NCI-H526 (cell line): ENCODE measurements around the gene DYSF.
A peak's percentile ranks its signal among the peaks of the same experiment; 100 is the strongest.

ENCODE experiments used
- DNase-seq, 2 experiments: peaks; one replicate each; lab custom pipeline; 2025; lab: John Stamatoyannopoulos, UW

DYSF gene

DNA sequence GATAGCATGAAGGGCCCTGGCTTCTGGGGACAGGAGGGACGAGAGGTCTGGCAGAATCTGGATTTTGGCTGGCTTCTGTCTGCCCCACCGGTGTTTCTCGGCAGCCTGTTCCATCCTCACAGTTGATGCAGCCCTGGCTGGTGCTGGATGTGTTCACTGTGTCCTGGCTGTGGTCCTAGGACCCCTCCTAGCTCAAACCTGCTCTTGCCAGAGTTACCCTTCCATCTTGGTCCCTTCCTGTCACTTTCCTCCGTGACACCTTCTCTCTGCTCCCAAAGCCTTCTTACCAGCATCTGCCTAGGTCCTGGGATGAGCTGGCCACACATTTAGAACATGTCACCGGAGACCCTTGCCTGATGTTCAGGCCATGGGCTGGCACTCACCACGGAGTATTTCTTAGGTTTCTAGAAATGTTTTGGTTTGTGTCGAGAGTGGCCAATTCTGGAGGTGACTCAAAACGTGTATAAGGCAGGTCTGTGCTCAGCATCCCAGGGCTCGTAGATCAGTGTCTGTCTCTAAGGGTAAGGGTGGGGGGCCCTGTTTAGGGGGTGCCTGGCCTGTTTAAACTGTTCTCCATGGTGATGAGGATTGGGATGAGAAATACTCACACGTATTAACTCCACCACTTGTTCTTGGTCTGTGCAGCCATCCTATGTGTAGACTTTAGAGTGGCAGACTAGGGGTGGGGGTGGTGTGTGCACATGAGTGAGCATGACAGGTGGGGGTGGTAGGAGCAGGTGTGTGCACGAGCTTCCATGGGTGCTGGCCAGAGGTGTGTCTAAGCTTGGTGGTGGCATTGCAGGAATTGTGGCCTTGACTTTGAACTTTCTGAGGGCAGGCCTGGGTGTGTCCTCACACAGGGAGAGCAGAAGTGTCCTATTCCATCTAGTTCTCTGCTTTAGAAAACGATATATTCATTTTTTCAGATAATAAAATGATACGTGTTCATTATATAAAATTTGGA lies 162.7 kb downstream of the DYSF start:
- no peak for DNase-seq

DNA sequence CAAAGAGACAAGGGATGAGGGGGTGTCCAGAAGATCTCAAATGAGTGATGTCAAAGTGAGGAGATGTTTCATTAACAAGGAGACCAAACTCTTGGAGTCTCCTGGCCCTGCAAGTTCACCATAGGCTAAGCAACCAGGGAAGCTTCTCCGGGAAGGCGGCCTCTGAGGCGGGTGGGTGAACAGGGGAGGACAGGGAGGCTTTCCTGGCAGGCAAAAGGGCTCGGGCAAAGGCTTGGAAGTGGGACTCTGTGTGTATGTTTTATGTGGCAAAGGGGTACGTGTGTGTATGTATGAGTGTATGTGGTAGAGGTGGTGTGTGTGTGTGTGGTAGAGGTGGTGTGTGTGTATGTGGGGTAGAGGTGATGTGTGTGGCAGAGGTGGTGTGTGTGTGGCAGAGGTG lies 163.9 kb downstream of the DYSF start:
- no peak for DNase-seq

DNA sequence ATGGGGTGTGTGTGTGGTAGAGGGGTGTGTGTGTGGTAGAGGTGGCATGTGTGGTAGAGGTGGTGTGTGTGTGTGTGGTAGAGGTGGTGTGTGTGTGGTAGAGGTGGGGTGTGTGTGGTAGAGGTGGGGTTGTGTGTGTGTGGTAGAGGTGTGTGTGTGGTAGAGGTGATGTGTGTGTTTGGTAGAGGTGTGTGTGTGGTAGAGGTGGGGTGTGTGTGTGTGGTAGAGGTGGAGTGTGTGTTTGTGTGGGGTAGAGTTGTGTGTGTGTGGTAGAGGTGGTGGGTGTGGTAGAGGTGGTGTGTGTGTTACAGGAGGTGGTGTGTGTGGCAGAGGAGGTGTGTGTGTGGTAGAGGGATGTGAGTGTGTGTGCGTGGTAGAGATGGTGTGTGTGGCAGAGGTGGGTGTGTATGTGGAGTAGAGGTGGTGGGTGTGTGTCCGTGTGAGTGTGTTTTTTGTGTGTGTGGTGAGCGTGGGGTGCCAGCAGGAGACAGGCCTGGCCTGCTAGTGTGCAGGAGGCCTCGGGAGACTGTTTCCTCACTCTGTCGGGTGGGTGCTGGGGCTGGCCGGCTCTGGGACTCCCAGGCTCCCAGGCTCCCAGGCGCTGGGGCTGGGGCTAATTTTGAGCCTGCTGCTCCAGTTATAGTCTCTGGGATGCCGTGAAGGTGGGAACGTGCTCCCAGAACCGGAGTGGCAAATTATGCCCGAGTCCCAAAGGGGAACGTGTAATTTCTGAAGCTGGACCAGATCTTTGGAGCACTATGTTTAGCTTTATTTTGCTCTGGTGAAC lies 165.2 kb downstream of the DYSF start:
- peak in 1 of 2 experiments; percentile 12 for DNase-seq

DNA sequence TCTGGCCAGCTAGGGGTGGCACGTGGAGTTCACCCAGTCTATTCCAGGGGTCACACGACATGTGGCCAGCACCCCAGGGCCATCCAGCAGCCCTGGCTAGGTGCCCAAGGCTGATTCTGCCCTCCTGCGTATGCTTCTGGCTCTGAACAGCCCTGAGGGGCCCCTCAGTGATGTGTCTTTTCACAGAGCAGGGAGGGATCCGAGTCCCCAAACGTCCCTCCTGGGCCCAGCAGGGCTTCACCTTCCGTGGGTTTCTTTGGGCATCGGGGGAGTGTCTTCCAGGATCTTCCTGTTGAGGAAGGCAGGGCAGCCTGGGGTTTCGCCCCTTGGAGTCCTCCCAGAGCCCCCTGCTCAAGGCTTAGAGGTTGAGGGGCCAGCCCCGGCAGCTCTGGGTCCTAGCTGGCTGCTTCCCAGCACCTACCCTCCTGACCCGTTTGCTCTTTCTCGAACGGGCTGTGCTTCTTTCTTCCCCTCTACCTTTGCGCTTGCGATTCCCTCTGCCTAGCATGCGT lies 165.9 kb downstream of the DYSF start:
- no peak for DNase-seq

DNA sequence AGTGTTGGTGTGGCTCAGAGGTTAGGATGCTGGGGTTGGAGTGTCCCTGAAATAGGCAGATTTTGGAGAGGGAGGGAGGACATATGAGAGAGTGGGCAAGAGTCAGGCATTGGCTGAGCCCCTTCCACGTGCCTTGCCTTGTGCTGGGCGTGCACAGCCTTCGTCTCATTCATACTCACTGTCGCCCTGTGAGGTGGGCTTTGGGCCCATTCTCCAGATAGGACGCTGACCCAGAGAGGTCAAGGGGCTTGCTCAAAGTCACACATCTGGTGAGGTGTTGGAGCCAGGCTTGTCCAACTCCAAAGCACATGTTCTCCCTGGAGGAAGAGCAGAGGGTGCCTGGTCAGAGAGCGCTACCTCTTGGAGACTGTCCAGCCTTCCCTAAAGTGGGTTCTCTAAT lies 166.8 kb downstream of the DYSF start:
- DNase-seq, result no peak

DNA sequence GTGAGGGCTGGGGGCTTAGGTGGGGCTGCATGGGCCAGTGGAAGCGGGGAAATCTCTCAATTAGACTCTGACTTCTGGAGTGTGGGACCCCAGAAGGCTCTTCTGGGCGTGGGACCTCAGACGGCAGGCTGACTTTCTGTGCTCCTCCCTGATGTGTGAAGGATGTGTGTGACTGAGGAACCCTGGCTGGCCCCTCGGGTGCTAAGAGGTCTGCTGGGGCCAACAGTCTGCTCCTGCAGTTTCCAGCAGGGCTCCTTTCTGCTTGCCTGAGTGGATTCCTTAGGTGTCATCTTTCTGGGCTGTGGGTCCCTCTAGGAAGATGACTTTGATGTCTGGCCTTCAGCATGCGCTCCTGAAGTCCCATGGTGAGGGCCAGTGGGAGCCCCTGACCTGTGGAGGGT lies 167.5 kb downstream of the DYSF start:
- no peak for DNase-seq

DNA sequence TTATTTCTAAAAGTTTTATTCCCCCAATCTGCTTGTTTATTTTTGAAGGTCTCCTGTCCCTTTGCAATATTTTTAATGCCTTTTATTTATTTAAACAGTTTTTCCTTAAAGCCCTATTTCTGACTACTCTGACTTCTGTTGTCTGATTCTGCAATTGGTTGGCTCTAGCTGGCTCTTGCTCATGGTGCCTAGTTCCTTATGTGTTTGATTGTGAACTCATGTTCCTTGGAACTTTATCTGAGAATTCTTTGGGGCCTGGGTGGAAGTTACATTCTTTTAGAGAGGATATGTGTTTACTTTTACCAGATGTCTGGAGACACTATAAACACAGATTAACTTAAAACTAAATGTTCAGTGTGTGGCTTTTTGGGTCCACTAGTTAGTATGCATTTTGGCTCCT lies 175.9 kb downstream of the DYSF start:
- no peak for DNase-seq

DNA sequence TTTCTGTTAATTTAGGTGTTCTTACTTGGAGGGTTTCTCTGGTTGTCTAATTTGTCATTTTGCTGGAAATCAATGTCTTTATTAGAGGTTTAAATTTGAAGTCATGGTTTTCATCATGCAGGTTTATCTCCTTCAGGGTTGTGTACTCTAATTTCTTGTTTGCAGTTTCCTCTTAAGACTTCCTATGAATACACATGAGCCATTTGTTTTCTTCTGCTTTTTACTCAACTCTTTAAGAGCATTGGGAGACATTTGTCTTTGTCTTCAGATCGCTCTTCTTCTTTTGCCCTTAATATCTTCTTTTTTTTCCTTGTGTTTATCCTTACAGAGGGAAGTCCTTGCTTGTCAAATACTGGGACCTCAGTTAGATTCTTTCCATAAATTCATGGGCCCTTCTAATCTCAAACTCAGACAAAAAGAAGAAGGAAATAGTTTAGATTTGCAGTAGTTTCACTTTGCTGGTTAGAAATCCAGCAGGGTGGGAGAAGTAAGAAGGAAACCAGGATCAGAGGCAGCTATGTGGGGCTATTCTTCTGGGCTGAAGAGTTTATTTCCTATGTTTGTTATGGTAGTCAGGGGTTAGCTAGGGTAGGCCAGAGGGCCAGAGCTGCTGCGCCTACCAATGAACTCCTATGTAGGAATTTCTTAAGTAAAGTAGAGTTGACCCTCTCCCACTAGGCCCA lies 176.6 kb downstream of the DYSF start:
- DNase-seq, result no peak

DNA sequence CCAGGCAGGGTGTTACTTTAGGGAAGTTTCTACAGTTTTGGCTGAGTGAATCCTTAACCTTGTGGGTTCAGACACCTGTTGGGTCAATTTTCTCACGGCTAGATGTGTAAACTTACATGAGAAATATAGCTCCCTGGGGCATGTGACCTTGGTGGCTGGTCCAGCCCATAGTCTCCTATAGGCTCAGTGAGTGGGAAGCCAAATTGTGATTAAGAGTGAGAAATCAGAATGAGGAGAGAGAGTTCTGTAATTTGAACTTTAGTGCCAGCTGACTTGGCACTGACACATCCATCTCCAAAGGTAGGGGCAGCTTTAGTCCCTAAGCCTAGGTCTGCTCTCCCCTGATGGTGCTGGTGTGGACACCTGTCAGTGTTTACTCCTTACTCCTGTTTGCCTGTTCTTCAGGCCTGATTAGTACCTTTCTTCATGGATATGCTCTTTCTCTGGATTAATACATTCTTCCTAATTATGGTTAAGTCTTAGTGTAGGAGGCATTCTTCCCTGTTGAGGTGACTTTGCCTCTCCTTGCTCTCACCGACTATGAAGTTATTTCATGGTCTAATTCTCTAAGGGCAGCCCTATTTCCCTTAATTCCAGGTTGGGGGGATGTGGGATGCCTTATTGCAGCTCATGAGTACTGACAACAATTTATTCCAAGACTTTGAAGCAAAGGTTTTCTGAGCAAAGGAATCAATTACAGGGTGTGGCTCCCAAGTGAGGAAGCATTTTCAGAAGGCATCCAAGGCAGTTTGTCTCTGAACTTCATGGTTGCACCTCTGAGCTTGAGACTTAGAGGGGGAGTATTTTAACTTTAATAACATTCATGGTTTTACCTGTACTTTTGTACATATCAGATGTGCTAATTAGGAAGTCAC lies 177.3 kb downstream of the DYSF start:
- no peak for DNase-seq

DNA sequence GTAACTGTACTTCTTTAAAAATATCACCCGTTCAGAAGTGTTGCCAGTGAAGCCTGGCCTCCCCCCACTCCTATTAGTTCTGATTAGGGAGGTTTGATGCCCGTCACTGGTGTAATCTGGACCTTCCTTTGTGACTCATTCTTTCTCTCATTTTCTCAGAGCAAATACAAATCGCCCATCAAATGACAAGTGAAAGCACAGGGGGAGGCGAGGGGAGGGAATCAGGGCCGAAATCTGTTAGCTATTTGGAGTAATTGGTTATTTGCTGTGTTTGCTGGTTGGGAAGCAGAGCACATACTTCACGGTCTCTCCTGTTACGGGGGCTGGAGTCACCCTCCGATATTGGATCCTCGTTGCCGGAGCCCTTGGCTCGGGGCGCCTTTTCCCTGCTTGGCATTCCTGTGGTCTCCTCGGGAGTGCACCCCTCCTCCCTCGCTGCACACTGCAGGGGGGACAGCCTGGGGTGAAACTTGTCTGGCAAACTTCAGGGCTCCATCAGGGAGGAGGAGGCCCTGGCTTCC lies 178.1 kb downstream of the DYSF start:
- no peak for DNase-seq

DNA sequence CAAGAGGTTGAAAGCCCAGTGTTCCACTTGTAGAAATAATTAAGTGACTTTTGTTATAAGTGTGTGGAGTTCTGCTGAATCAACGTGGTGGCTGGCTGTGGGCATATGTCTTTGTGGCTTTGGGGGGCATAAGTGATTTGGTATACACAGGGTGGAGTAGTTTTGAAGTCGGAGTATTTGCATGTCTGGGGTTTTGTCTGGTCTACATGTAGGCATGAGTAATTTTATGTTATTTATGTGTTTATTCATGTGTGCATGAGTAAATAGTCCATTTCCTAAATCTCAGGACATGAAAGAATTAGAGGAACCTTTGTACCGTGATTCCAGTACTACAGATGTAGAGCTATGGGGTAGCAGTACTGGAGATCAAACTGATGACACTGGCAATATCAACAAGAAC lies 179.7 kb downstream of the DYSF start:
- no peak for DNase-seq

DNA sequence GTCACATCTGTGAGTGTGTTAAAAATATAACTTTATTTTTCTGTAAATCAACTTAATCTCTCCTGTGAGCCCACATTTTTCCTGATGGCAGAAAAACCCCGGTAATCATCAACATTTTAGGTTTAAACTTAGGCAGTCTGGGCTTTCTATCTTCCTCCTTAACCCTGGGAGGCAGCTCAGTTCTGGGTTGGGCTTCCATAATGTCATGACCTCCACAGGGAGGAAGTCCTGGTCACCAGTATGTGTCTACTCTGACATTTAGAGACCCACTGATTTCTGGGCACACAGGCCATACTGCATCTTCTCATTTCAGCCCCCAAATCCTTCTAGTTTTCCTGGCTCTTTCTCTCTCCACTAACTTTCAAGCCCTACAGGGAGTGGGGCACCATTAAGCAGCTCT lies 181.2 kb downstream of the DYSF start:
- DNase-seq, result no peak

DNA sequence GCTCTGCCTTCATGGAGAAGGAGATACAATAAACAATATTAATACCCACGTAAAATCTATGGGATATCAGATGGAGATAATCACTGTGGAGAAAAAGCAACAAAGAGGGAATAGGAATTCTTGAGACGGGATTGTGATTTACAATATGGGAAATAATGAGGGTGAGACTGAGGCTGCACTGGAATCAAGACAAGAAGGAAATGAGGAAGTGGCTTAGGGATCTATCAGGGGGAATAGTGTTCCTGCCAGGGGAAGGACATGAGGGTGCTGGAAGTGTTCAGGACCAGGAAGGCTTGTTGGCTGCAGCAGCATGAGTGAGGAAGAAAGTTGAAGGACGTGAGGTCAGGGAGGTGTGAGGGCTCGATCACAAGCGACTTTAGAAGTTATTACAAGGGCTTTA lies 182.4 kb downstream of the DYSF start:
- DNase-seq, result no peak

DNA sequence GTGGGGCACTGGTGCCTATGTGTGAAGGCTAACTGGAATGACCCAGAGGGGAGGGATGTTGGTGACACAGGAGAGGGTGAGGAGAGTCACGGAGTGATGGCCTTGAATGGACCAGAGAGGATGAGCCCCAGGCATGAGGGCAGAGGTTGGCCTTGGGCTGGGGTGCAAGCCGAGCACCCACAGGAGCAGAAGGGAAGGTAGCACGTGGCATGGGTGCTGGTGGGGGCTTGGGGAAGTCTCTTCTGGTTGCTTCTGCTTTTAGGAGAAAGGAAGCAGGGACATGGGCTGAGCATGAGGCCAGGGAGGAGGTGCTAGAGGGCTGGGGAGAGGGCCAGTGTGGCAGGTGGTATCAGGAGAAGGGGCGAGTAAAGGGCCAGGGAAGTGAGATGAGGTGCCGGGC lies 183.8 kb downstream of the DYSF start:
- DNase-seq, result no peak

DNA sequence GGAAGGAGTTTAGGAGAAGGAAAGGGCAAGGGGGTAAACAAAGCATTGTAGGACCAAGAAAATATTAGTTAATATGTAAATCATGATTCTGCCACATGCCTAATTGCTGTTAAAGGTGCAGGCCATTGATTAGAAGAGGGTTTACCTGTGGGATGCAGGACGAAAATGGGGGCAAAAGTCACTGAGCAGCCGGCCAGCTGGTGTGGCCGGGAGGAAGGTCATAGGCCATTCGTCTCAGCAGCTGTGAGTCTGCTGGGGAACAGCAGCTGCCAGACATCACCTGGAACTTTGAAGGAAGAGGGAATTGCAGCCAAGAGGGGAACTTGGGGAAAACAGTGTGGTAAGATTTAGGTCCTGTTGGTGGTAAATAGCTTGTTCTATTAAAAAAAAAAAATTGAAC lies 184.4 kb downstream of the DYSF start:
- no peak for DNase-seq

DNA sequence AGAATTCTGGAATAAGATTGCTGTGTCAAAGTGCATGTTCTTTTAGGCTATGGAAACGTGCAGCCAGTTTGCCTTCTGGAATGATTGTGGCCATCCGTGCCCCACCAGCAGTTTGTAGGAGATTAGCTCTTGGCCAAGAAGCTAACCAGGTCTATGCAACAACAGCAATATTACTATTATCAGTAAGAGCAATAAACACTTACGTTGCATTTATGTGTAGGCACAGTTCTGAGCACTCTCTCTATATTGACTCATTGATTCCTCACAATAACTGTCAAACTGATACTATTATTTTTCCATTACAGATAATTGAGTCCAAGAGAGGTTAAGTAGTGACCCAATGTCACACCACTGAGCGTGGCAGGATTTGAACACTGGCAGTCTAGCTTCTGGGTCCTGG lies 186.4 kb downstream of the DYSF start:
- no peak for DNase-seq

DNA sequence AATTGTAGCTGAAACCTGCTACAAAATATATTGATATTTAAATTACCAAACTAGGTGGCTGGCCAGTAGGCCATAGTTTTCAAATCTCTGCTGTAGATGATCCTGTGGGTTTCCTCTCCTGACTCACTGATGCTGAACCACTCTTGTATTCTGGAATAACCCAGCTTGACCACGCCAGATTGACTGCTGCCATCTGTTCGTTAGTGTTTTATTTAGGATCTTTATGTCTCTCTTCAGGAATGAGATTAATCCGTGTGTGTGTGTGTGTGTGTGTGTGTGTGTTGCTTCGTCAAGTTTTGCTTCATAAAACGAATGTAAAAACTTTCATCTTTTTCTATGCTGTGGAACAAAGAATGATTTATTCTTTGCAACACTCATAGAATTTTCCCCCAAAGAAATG lies 187.1 kb downstream of the DYSF start:
- DNase-seq, result no peak

DNA sequence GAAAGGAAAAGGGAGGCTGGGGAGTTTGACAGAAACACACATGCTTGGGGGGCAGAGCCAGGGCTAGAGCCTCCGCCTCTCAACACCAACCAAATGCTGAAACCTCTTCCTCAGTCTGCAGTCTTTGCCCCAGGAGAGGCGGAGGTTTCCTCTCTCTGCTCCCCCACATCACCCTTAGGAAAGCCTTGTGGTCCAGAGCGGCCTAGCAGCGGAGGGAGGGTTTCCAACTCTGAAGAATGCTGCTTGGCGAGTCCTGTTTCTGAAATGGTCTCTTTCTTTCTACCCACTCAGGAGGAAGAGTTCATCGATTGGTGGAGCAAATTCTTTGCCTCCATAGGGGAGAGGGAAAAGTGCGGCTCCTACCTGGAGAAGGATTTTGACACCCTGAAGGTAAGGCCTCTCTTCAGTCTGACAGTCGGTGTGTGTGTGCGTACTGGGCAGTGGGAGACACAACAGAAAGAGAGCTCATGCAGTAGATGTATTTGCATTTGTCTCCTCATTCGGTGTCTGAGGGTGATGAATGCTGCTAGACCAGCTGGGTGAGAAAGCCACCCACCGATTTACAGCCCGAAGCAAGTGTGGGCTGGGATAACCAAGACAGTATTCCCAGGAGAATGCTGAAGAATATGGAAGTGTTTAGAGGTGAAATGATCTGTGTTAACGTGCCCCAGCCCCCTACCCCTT lies 190.5 kb downstream of the DYSF start:
- peak; percentile 61 to 77 for DNase-seq

DNA sequence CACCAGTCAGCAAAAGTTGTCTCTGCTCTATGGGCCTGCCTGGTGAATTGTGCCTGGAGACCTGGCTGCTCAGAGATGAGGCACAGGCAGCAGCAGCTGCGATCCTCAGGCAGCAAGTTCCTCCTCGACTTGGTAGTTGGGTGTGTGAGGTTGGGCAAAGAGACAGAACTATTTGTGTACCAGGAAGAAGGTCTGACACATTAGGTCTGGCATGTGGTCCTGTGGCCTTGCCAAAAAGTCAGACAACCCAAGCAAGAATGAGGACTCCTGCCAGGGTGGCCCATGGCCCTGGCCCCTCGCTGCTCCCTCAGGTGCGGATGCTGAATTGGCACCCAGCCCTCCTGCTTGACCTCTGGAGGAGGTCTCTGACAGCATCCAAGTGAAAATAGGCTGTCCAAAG lies 192.7 kb downstream of the DYSF start:
- no peak for DNase-seq

DNA sequence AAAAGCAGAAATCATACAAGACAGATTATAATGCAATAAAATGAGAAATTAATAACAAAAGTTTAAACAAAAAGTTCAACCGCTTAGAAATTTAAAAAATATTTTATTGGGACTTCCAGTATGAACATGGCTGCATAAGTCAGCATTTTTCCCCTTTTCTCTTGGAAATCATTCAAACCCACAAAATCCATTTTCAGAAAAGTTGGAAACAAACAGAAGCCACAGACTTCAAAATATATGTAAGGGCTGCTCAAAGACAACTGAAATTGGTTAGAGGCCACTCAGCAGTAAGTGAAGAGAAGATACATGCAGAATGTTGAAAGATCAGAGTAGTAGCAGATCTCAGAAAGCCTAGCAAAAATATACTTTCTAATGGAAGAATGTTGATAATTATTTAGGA lies 194.0 kb downstream of the DYSF start:
- no peak for DNase-seq

DNA sequence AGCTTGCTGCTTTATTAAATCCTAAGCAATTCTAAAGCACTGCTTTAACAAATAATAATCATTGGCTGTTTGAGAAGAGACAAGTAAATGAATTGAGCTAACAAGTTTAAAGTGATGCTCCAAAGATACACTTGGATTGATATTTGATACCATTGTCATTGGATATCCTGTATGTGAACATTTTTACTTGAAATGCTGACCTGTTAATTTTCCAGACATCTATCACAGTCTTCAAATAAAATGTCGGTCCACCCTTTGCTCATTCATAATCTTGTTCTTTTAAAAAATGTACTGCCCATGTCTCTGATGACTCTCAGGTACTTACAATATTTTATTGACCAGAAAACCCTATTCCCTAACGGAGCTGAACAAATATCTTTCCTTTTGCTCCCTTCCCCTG lies 202.1 kb downstream of the DYSF start:
- DNase-seq, result no peak
